Sigmoid colon (tissue), 7 donors: ENCODE data around the gene GRIK4. TPM values are rescaled to one million over a fixed set of nuclear protein-coding genes. Genes with fewer than 3 reads are reported as not detected.

Experiments used
- DNase-seq: peaks from one replicate; pipeline ENCODE4 v3.0.0-alpha.2; 2019
- H3K27ac ChIP-seq, 4 donors: fragments of 200-600 bp; sonication (generic); one replicate each; pipeline ENCODE4 v1.5.1; 2016 to 2019; ENCODE audit warnings: mild to moderate bottlenecking in 1 of 4
- H3K27me3 ChIP-seq, 3 donors: fragments of 200-600 bp; sonication (generic); one replicate each; pipeline ENCODE4 v1.5.1; 2019; ENCODE audit warnings: mild to moderate bottlenecking in 1 of 3
- H3K36me3 ChIP-seq, 4 donors: fragments of 200-600 bp; sonication (generic); one replicate each; pipeline ENCODE4 v1.5.1; 2016 to 2019
- H3K4me1 ChIP-seq, 4 donors: fragments of 200-600 bp; sonication (generic); one replicate each; pipeline ENCODE4 v1.5.1; 2017 to 2019
- H3K4me3 ChIP-seq, 4 donors: fragments of 200-600 bp; sonication (generic); one replicate each; pipeline ENCODE4 v1.5.1; 2017 to 2019; ENCODE audit warnings: mild to moderate bottlenecking in 2 of 4, moderate library complexity in 1 of 4
- H3K9me3 ChIP-seq, 4 donors: fragments of 200-600 bp in 3 of 4; sonication (generic) in 3 of 4; one replicate each; pipeline versions ENCODE4 v1.5.1 to v1.6.1; 2013 to 2019
- EP300 ChIP-seq, 4 donors: sonication (generic); formaldehyde crosslinking; IDR thresholded peaks; one replicate each; pipeline ENCODE4 v1.6.1; 2017; ENCODE audit warnings: antibody characterized with exemption in 4 of 4
- POLR2A ChIP-seq, 2 donors: fragments of 450-650 bp; IDR thresholded peaks; one replicate each; pipeline ENCODE4 v1.6.1; 2016; ENCODE audit warnings: antibody characterized with exemption in 2 of 2, mild to moderate bottlenecking in 2 of 2, moderate library complexity in 2 of 2
- POLR2AphosphoS5 ChIP-seq, 4 donors: sonication (generic); formaldehyde crosslinking; IDR thresholded peaks; one replicate each; pipeline ENCODE4 v1.6.1; 2017; ENCODE audit warnings: antibody characterized with exemption in 4 of 4
- WGBS, 2 donors: extraction: QIAGEN DNeasy Blood & Tissue Kit; methylation state at CpG; one replicate each; pipeline ENCODE4 v1.1.7; 2013; 5-methylcytosine and 5-hydroxymethylcytosine counted together
- intact Hi-C: fragments of 100-400 bp; cut with DNase I; formaldehyde crosslinking; loops from one replicate; pipeline ENCODE4 v1.15.1; 2023
- polyA plus RNA-seq, 3 donors: library from polyadenylated mRNA; stranded (reverse); fragments of 200-250 nt; gene quantifications; one replicate each; pipeline ENCODE4 v1.2.3, GENCODE V29; 2013
- total RNA-seq, 4 donors: library from RNA; depleted of rRNA; stranded (reverse); fragments of >200 nt; gene quantifications; one replicate each; pipeline ENCODE4 v1.1.0, GENCODE V29; 2016
- TF ChIP-seq, protein P1 (sequence below), 4 experiments: fragments of 450-650 bp in 3 of 4; fragments of 200-600 bp in 1 of 4; IDR thresholded peaks; one replicate each; pipeline ENCODE4 v1.5.1; 2016 to 2019; ENCODE audit warnings: antibody characterized with exemption in 4 of 4, mild to moderate bottlenecking in 3 of 4, moderate library complexity in 2 of 4
- donor health status: healthy with polysubstance abuse.
- donor health status: Bipolar disorder and iron deficiency.
- donor health status: healthy.

Gene GRIK4
- total and polyA plus RNA-seq, 7 donors: 0.10 to 0.36 (median 0.27) TPM; not detected in 4

DNA sequence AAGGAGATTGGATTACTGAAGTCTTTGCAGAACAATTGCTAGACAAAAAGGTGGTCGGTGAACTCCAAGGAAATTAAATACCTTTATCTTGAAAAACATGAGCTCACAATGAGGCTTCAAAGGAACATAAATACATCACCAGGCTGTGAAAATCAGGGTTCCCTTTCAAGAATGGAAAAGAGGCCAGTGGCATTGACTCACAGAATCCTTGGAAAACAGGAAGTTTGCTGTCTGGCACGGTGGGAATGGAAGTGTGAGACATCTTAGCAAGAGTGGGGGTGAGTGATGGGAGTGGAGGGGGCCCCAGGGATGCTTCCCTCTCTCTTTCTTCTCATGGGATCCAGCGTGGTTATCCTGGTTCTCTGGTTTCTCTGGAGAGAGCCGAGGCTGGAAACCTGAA is 463.4 kb downstream of the GRIK4 start:
- WGBS, 2 donors: 35 to 40% methylated on average over 4 of the region's 4 CpGs
- Histone ChIP-seq H3K27ac (no peak overlapping the region), H3K27me3 (peaks cover 0 to 4% (median 0%) of the 10 kb centered on the region in 3 donors), H3K9me3 (no peaks in the 10 kb centered on the region), H3K4me3 (no peak overlapping the region), H3K4me1 (no peaks in the 10 kb centered on the region), H3K36me3 (no peaks in the 10 kb centered on the region)
- intact Hi-C loops: no loop called here
- TF ChIP-seq, protein P1, sequence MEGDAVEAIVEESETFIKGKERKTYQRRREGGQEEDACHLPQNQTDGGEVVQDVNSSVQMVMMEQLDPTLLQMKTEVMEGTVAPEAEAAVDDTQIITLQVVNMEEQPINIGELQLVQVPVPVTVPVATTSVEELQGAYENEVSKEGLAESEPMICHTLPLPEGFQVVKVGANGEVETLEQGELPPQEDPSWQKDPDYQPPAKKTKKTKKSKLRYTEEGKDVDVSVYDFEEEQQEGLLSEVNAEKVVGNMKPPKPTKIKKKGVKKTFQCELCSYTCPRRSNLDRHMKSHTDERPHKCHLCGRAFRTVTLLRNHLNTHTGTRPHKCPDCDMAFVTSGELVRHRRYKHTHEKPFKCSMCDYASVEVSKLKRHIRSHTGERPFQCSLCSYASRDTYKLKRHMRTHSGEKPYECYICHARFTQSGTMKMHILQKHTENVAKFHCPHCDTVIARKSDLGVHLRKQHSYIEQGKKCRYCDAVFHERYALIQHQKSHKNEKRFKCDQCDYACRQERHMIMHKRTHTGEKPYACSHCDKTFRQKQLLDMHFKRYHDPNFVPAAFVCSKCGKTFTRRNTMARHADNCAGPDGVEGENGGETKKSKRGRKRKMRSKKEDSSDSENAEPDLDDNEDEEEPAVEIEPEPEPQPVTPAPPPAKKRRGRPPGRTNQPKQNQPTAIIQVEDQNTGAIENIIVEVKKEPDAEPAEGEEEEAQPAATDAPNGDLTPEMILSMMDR (IDR thresholded peaks at IDR 0.05): no peak
- DNase-seq: no peak

DNA sequence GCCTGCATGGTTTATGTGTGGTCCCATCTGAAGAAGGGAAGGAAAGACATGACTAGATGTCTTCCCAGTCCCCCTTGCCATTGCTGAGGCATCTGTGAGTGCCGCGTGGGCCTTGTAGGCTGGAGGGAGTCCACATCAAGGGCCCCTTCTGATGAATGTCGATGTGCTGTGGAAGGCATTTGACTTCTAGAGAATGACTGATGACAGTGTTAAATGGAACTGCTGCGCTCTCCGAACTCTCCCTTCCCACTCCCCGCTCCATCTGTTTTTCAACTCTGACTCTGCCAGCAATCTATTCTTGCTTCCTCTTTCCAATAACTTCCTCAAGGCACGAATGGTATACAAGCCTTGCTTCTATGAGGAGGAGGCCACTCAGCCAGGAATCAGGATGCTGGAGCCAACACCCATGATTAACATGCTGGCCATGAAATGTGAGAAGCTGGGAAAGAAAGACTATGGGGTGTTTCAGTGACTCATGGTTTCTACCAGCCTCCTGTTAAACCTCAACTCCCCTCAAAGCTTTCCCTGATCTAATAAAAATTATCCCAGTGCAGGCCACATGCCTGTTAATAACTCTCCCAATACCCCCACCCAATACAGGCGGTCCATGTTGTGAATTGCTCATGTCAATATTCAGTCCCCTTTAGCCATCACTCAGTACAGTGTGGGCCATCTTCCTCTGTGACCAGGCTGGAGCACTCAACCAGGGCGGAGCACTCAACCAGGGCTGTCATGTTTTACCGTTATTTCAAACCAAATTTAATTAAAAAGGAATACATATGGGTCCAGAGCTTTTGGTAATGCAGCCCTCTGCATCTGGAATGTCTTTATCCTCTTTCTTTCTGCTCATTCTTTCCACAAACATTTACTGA is 466.0 kb downstream of the GRIK4 start:
- intact Hi-C loops: no loop called here
- H3K4me1 ChIP-seq: no peaks in the 10 kb centered on the region
- H3K9me3 ChIP-seq: no peaks in the 10 kb centered on the region
- 77 to 79% methylated on average over 10 of the region's 10 CpGs for WGBS, 2 donors
- DNase-seq: no peak
- H3K36me3 ChIP-seq: no peaks in the 10 kb centered on the region
- TF ChIP-seq POLR2A (IDR thresholded peaks at IDR 0.05): no peak
- TF ChIP-seq, protein P1 (IDR thresholded peaks at IDR 0.05): no peak
- TF ChIP-seq EP300 (IDR thresholded peaks at IDR 0.05): no peak
- TF ChIP-seq POLR2AphosphoS5 (IDR thresholded peaks at IDR 0.05): no peak
- H3K27ac ChIP-seq: no peak overlapping the region
- peaks cover 0 to 4% (median 0%) of the 10 kb centered on the region in 3 donors for H3K27me3 ChIP-seq
- H3K4me3 ChIP-seq: no peak overlapping the region

DNA sequence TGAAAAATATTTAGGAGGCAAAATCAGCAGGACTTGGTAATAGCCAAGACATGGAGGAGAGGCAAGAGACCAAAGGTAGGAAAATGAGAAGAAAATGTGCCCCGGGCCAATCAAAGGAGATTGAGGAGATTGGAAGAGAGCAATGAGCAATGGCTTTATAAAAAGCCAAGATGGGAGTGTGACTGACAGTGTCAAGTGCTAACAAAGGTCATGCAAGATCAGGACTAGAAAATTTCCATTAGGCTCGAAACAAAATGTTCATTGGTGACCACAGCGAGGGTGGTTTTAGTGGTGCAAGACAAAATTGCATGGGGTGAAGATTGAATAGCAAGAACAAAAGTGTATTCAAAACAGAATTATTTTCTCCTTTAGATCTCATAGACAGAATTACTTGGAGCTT is 467.2 kb downstream of the GRIK4 start:
- H3K4me1 ChIP-seq: no peaks in the 10 kb centered on the region
- peaks cover 0 to under 1% (median 0%) of the 10 kb centered on the region in 3 donors for H3K27me3 ChIP-seq
- no peak for DNase-seq
- H3K36me3 ChIP-seq: no peaks in the 10 kb centered on the region
- H3K9me3 ChIP-seq: no peaks in the 10 kb centered on the region
- TF ChIP-seq, protein P1 (IDR thresholded peaks at IDR 0.05): no peak
- TF ChIP-seq POLR2A (IDR thresholded peaks at IDR 0.05) (no peak), EP300 (IDR thresholded peaks at IDR 0.05) (no peak), POLR2AphosphoS5 (IDR thresholded peaks at IDR 0.05) (no peak)
- WGBS, 2 donors: 70 to 72% methylated on average over 3 of the region's 3 CpGs
- intact Hi-C loops: no loop called here
- H3K27ac ChIP-seq: no peak overlapping the region
- H3K4me3 ChIP-seq: no peak overlapping the region

DNA sequence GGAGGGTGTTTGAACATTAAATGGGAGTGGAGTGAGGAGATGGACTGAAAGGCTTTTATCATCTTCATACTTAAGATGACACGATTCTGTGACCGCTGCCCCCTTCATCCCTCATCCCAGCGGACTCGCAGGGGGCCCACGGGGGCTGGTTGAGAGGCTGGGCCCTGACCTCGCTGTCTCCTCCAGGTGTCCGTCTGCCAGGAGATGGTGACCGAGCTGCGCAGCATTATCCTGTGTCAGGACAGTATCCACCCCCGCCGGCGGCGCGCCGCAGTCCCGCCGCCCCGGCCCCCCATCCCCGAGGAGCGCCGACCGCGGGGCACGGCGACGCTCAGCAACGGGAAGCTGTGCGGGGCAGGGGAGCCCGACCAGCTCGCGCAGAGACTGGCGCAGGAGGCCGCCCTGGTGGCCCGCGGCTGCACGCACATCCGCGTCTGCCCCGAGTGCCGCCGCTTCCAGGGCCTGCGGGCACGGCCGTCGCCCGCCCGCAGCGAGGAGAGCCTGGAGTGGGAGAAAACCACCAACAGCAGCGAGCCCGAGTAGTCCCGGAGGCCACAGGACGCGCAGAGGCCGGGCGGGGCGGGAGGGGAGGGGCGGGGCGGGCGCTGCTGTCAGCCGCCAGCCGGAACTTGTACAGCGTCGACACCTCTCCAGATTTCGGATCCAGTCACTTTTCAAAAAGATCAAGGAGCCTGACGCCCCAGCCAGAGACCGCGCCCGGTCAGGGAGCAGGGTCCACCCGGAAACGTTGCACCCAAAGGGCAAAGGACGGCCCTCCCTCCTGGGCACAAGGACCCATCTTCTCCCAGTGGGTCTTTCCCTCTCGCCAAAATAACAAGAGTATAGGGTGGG is 474.4 kb downstream of the GRIK4 start:
- Histone ChIP-seq H3K27ac (peak overlapping the region in 3 of 4 donors; percentile 17 to 65 (median 40)), H3K4me1 (peaks cover 0 to 10% (median 7%) of the 10 kb centered on the region in 4 donors), H3K27me3 (no peaks in the 10 kb centered on the region), H3K9me3 (no peaks in the 10 kb centered on the region), H3K4me3 (peak overlapping the region; percentile 25 to 56 (median 42)), H3K36me3 (no peaks in the 10 kb centered on the region)
- peak; percentile 69 for DNase-seq
- intact Hi-C loops: loop anchor here (2.0 kb wide), 1 partner anchor 39 kb away; the partner anchor contains the start of gene TBCEL
- TF ChIP-seq, protein P1 (IDR thresholded peaks at IDR 0.05): peak in 2 of 4 experiments; percentile 13 to 34
- no peak for TF ChIP-seq POLR2AphosphoS5 (IDR thresholded peaks at IDR 0.05)
- 2% methylated on average over 72 of the region's 72 CpGs for WGBS, 2 donors
